Dedifferentiated amniotic fluid mesenchymal stem cell (primary cell): ENCODE results near the gene ATE1.
"Not testable (repeated sequence)": the region's sequence is repeated elsewhere in the genome, so short reads cannot be mapped to it uniquely, and the experiment has no call there.

Source experiments
- DNase-seq: peaks from one replicate; pipeline ENCODE4 v3.0.0-alpha.2; 2016; ENCODE audit errors: extremely low spot score

ATE1 gene

GRCh38 chr10:121791761-121792160, 136.1 kb downstream of the ATE1 start:
- DNase-seq = no peak

GRCh38 chr10:121788717-121789116, 139.1 kb downstream of the ATE1 start:
- DNase-seq = no peak

GRCh38 chr10:121788115-121788514, 139.7 kb downstream of the ATE1 start:
- no peak for DNase-seq

GRCh38 chr10:121787169-121787568, 140.7 kb downstream of the ATE1 start:
- DNase-seq = no peak

GRCh38 chr10:121783782-121784372, 144.0 kb downstream of the ATE1 start:
- DNase-seq = no peak

GRCh38 chr10:121781101-121781500, 146.7 kb downstream of the ATE1 start:
- DNase-seq = no peak

- DNase-seq = no peak
Measured at GRCh38 chr10:121774813-121775212, 153.0 kb downstream of the ATE1 start.

GRCh38 chr10:121774404-121774803, 153.4 kb downstream of the ATE1 start:
- no peak for DNase-seq

- no peak for DNase-seq
Measured at GRCh38 chr10:121772884-121773283, 154.9 kb downstream of the ATE1 start.

- no peak for DNase-seq
Measured at GRCh38 chr10:121772406-121772805, 155.4 kb downstream of the ATE1 start.

GRCh38 chr10:121771966-121772365, 155.9 kb downstream of the ATE1 start:
- DNase-seq = no peak

- DNase-seq = no peak
Measured at GRCh38 chr10:121766426-121766825, 161.4 kb downstream of the ATE1 start.

- no peak for DNase-seq
Measured at GRCh38 chr10:121765204-121765603, 162.6 kb downstream of the ATE1 start.

- DNase-seq = no peak
Measured at GRCh38 chr10:121764233-121764942, 163.4 kb downstream of the ATE1 start.

- DNase-seq = not testable (repeated sequence)
Measured at GRCh38 chr10:121757241-121757640, 170.6 kb downstream of the ATE1 start.

GRCh38 chr10:121755496-121755895, 172.3 kb downstream of the ATE1 start:
- not testable (repeated sequence) for DNase-seq

GRCh38 chr10:121754666-121755065, 173.2 kb downstream of the ATE1 start:
- DNase-seq = no peak

- peak; percentile 42 for DNase-seq
Measured at GRCh38 chr10:121753726-121754476, 173.9 kb downstream of the ATE1 start.

GRCh38 chr10:121751191-121751760, 176.6 kb downstream of the ATE1 start:
- DNase-seq = no peak

- DNase-seq = no peak
Measured at GRCh38 chr10:121747163-121747775, 180.6 kb downstream of the ATE1 start.

- DNase-seq = no peak
Measured at GRCh38 chr10:121741248-121741792, 186.5 kb downstream of the ATE1 start.

- no peak for DNase-seq
Measured at GRCh38 chr10:121740069-121740468, 187.8 kb downstream of the ATE1 start.
